ENCODE results near the gene NEUROG1.

- TF ChIP-seq, protein P1, sequence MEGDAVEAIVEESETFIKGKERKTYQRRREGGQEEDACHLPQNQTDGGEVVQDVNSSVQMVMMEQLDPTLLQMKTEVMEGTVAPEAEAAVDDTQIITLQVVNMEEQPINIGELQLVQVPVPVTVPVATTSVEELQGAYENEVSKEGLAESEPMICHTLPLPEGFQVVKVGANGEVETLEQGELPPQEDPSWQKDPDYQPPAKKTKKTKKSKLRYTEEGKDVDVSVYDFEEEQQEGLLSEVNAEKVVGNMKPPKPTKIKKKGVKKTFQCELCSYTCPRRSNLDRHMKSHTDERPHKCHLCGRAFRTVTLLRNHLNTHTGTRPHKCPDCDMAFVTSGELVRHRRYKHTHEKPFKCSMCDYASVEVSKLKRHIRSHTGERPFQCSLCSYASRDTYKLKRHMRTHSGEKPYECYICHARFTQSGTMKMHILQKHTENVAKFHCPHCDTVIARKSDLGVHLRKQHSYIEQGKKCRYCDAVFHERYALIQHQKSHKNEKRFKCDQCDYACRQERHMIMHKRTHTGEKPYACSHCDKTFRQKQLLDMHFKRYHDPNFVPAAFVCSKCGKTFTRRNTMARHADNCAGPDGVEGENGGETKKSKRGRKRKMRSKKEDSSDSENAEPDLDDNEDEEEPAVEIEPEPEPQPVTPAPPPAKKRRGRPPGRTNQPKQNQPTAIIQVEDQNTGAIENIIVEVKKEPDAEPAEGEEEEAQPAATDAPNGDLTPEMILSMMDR (IDR thresholded peaks at IDR 0.05): no peak
- no peak for TF ChIP-seq POLR2A (IDR thresholded peaks at IDR 0.05)
Measured at GRCh38 chr5:135508496-135509005, 27.2 kb downstream of the NEUROG1 start.
